H1 (cell line): ENCODE results near the gene SYNJ2. TPM values are rescaled to one million over a fixed set of nuclear protein-coding genes. Genes with fewer than 3 reads are reported as not detected.
A peak's percentile ranks its signal among the peaks of the same experiment; 100 is the strongest.

ENCODE experiments used
- BRCA1 ChIP-seq: IDR thresholded peaks from 2 replicates; pipeline ENCODE4 v1.6.1; 2012; ENCODE audit warnings: low read depth, low read length, improper control_type of control experiment
- CBX5 ChIP-seq: fragments of 300-800, 300-1000 bp; sonication (generic); IDR thresholded peaks from 2 replicates; pipeline ENCODE4 v1.7.1; 2016; ENCODE audit warnings: antibody characterized with exemption, low read length, low read depth
- CBX8 ChIP-seq: fragments of 300-800, 300-1000 bp; sonication (generic); IDR thresholded peaks from 2 replicates; pipeline ENCODE4 v1.7.1; 2016; ENCODE audit warnings: low read depth, low read length, borderline replicate concordance
- CTBP2 ChIP-seq: IDR thresholded peaks from 2 replicates; pipeline ENCODE4 v1.7.0; 2011; ENCODE audit warnings: borderline replicate concordance, mild to moderate bottlenecking, moderate library complexity, mixed read lengths, low read length; ENCODE audit not compliant: insufficient read depth, insufficient read length
- CTCF ChIP-seq, 3 experiments: IDR thresholded peaks; 1 replicate in 2 of 3; 2 replicates in 1 of 3; pipeline versions ENCODE4 v1.5.1 to v1.6.1; 2011; ENCODE audit warnings: low read length in 3 of 3, mild to moderate bottlenecking in 3 of 3, inconsistent platforms in 2 of 3, low read depth in 1 of 3, moderate library complexity in 1 of 3; ENCODE audit not compliant: insufficient read depth in 1 of 3; ENCODE audit errors: control extremely low read depth in 1 of 3
- EZH2 ChIP-seq: fragments of 200-600 bp; sonication (generic); IDR thresholded peaks from 2 replicates; pipeline ENCODE4 v1.7.1; 2012; ENCODE audit warnings: low read depth, mild to moderate bottlenecking, moderate library complexity, low read length, inconsistent platforms; ENCODE audit not compliant: severe bottlenecking
- FOSL1 ChIP-seq: IDR thresholded peaks from 2 replicates; pipeline ENCODE4 v1.6.1; 2011; ENCODE audit warnings: mild to moderate bottlenecking, low read depth, low read length, moderate library complexity; ENCODE audit not compliant: insufficient read depth
- GTF2F1 ChIP-seq: IDR thresholded peaks from 2 replicates; pipeline ENCODE4 v1.6.1; 2012; ENCODE audit warnings: low read depth, low read length, improper control_type of control experiment, borderline replicate concordance
- HDAC2 ChIP-seq, 2 experiments: fragments of 300-600 bp in 1 of 2; sonication (generic) in 1 of 2; IDR thresholded peaks; 2 replicates each; pipeline ENCODE4 v1.6.1; 2011 to 2012; ENCODE audit warnings: low read depth in 2 of 2, low read length in 2 of 2, mild to moderate bottlenecking in 2 of 2, moderate library complexity in 2 of 2, borderline replicate concordance in 1 of 2, inconsistent platforms in 1 of 2
- JUN ChIP-seq: IDR thresholded peaks from 2 replicates; pipeline ENCODE4 v1.6.1; 2011; ENCODE audit warnings: low read depth, mild to moderate bottlenecking, improper control_type of control experiment, low read length
- KDM1A ChIP-seq: fragments of 200-600, 300-600 bp; sonication (generic); IDR thresholded peaks from 2 replicates; pipeline ENCODE4 v1.7.1; 2016; ENCODE audit warnings: mild to moderate bottlenecking, low read length, borderline replicate concordance
- POLR2AphosphoS5 ChIP-seq: IDR thresholded peaks from 2 replicates; pipeline ENCODE4 v1.6.1; 2011; ENCODE audit warnings: low read depth, low read length
- POU5F1 ChIP-seq: IDR thresholded peaks from 2 replicates; pipeline ENCODE4 v1.6.1; 2011; ENCODE audit warnings: low read depth, mild to moderate bottlenecking, low read length, moderate library complexity
- RAD21 ChIP-seq, 2 experiments: IDR thresholded peaks in 1 of 2; conservative IDR thresholded peaks in 1 of 2; 2 replicates each; pipeline ENCODE4 v1.6.1; 2011; ENCODE audit warnings: low read depth in 2 of 2, low read length in 2 of 2, improper control_type of control experiment in 1 of 2, inconsistent platforms in 1 of 2, mild to moderate bottlenecking in 1 of 2, moderate library complexity in 1 of 2
- RFX5 ChIP-seq: IDR thresholded peaks from 2 replicates; pipeline ENCODE4 v1.6.1; 2011; ENCODE audit warnings: low read depth, low read length, improper control_type of control experiment, borderline replicate concordance
- RXRA ChIP-seq: IDR thresholded peaks from 2 replicates; pipeline ENCODE4 v1.6.1; 2011; ENCODE audit warnings: low read depth, mild to moderate bottlenecking, low read length, moderate library complexity; ENCODE audit not compliant: insufficient read depth
- SIRT6 ChIP-seq: IDR thresholded peaks from one replicate; pipeline ENCODE4 v1.7.1; 2012; ENCODE audit warnings: low read length, inconsistent platforms
- SP1 ChIP-seq: IDR thresholded peaks from 2 replicates; pipeline ENCODE4 v1.6.1; 2011; ENCODE audit warnings: low read depth, low read length
- SRF ChIP-seq: IDR thresholded peaks from 2 replicates; pipeline ENCODE4 v1.6.1; 2011; ENCODE audit warnings: mild to moderate bottlenecking, low read depth, low read length, moderate library complexity
- TBP ChIP-seq: IDR thresholded peaks from 2 replicates; pipeline ENCODE4 v1.6.1; 2011; ENCODE audit warnings: low read depth, low read length, improper control_type of control experiment
- TEAD4 ChIP-seq: IDR thresholded peaks from 2 replicates; pipeline ENCODE4 v1.6.1; 2012; ENCODE audit warnings: low read depth, low read length, inconsistent platforms, mixed read lengths
- polyA plus RNA-seq, 7 experiments: library from polyadenylated mRNA; depleted of rRNA in 3 of 7; stranded (reverse) in 5 of 7; unstranded in 2 of 7; fragments of >200 nt in 5 of 7; fragments of 200-250 nt in 2 of 7; gene quantifications; 1 replicate in 5 of 7; 2 replicates in 1 of 7; 4 replicates in 1 of 7; pipeline versions ENCODE4 v1.2.1 to v1.2.3, GENCODE V29; 2011 to 2013; ENCODE audit warnings: missing spikeins in 2 of 7, mixed read lengths in 2 of 7
- total RNA-seq: library from RNA; stranded (reverse); fragmentation: NEBNext Ultra II Directional; extraction: Animal tissue kit (Norgen Biotek cat#: 25700); gene quantifications from 2 replicates; pipeline ENCODE4 v1.2.1, GENCODE V29; 2021

SYNJ2 gene
- total and polyA plus RNA-seq, 2 of the 8 experiments (the other 6 are each of a cell fraction or from before 2014, with no cell fraction given), result 3.7 to 13.9 TPM

DNA sequence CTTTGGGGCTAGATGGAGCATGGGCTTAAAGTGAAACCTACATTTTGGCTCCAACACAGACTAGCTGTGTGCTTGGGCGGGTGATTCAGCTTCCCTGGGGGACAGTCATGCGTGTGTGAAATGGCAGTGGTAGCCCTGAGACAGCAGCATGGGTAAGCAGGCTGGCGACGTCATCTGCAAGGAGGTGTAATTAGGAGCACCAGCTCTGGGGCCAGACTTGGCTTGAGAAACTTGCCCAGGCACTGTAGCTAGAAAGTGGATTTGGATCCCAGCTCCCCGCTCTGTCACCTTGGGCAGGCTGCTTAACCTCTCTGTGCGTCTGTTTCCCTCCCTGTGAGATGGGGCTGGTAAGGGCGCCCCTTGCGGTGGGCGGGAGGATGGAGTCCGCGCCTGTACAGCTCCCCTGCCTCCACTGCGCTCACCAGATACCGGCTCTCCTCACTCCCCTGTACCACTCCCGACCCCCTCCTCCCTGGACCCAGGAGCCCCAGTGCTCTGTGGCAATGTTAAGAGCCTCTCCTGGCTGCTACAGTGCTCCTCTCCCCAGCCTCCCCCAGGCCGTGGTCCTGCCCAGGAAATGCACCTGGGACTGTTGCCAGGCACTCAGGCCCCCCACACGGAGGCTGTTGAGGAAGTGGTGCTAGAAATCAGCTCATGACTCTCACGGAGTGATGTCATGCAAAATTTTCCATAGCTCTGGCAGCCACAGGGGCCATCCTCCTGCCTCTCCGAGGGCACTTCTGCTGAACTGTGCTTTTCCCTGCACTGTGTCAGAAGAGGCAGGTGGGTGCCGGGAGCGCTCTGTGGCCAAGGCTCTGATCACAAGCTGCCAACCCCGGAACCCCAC is 44.6 kb downstream of the SYNJ2 start (continued):
- TF ChIP-seq CTCF (IDR thresholded peaks at IDR 0.05; ENCODE audit: control extremely low read depth in 1 of 3, insufficient read depth in 1 of 3, low read depth in 1 of 3, low read length in 3 of 3) (peak in 2 of 3 experiments; percentile 52 to 75; a peak in 3 of 4 replicates), RFX5 (no peak), HDAC2 (IDR thresholded peaks at IDR 0.05; ENCODE audit: borderline replicate concordance in 1 of 2, low read depth in 2 of 2, low read length in 2 of 2) (no peak), KDM1A (peak; percentile 62; the same call in 1 of the 2 replicates), POLR2AphosphoS5 (no peak), POU5F1 (no peak), CBX5 (no peak), SIRT6 (no peak), SRF (no peak), RAD21 (IDR thresholded peaks at IDR 0.05 in 1 of 2, conservative IDR thresholded peaks at IDR 0.05 in 1 of 2; ENCODE audit: low read depth in 2 of 2, low read length in 2 of 2) (peak; percentile 37 to 52; a peak in 3 of 4 replicates), JUN (no peak), TEAD4 (no peak), CBX8 (no peak), CTBP2 (no peak), BRCA1 (no peak), EZH2 (no peak), TBP (no peak), FOSL1 (no peak), GTF2F1 (no peak), SP1 (no peak), RXRA (no peak)
